NCI-H128 (cell line): ENCODE data around the gene PIK3CD.

Source experiments
- DNase-seq: peaks from one replicate; lab custom pipeline; 2025; ENCODE audit not compliant: unreplicated experiment; lab: John Stamatoyannopoulos, UW

Gene PIK3CD

DNA sequence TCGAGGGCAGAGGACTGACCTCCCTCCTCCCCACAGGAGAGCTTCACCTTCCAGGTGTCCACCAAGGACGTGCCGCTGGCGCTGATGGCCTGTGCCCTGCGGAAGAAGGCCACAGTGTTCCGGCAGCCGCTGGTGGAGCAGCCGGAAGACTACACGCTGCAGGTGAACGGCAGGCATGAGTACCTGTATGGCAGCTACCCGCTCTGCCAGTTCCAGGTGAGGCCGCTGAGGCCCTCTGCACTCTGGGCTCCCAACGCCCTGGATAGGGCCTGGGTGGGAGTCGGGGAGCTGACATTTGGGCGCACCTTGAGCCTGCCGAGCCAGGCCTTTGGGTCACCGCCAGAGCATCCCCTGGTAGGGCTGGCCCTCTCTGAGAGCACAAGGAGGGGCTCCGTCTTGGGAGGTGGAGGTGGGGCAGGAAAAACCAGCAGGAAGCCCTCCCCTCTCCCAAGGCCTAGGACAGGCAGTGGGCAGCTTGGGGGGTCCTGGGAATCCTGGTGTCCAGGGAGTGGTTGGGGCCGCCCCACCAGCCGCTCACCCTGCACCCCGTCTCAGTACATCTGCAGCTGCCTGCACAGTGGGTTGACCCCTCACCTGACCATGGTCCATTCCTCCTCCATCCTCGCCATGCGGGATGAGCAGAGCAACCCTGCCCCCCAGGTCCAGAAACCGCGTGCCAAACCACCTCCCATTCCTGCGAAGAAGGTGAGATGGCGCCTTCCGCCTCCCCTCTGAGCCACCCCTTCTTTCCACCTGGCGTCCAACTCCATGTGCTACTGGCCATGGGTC is 65.1 kb downstream of the PIK3CD start:
- DNase-seq: no peak

DNA sequence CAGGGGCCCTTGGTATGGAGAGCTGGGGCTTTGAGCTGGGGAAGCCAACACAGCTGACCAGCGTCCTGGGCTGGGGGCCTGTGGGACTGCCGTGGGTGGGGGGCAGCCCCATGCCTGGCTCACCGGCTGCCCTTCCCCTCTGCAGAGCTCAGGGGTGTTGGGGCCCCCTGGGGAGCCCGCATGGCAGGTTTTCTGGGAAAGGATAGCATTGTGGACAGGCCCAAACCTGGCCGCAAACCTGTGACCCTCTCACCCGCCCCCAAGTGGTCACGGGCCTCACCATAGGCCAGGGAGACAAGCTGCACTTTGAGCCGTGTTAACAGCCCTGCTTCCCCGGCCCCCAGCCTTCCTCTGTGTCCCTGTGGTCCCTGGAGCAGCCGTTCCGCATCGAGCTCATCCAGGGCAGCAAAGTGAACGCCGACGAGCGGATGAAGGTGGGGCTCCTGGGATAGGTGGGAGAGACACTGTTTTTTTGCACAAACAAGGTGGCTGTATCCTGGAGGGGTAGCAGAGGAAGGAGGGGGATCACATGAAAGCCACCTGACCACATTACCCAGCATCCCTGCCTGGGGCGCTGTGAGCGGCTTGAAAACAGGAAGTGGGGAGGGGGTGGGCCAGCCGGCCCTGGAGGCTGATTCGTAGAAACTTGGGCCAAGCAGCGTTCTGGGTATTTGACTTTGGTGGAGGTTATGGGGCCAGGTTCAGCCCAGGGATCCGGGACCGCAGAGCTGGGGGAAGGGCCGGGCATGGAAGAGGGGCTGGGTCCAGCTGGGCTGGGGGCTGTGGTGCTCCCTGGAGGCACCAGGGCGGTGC is 65.9 kb downstream of the PIK3CD start:
- DNase-seq: no peak

DNA sequence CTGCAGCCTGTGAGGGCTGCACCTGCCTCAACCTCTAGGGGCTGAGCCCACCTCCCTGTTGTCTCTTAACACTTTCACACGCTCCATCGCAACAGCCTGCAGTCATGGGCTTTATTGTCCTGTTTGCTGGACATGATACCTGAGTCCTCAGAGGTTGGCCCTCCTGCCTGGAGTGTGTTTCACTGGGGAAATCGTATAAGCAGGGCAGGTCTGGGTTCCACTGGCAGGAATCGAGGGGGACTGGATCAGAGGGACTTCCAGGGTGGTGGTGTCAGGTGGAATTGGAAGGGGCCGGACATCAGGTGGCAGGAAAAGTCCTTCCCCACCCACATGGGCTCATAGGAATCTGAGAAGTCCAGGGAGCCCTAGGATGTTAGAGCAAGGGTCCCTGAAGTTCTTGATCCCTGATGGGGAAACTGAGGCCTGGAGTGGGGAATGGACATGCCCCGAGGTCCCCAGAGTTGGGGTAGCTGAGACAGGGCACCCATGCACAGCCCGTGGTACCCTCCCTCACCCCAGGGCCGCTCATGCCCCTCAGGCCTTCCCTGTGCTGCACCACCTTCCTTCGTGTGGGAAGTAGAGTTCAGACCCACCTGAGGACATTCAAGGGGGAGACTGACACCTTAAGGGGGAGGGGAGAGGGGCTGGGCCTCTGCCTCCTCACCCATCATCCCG is 66.6 kb downstream of the PIK3CD start:
- no peak for DNase-seq

DNA sequence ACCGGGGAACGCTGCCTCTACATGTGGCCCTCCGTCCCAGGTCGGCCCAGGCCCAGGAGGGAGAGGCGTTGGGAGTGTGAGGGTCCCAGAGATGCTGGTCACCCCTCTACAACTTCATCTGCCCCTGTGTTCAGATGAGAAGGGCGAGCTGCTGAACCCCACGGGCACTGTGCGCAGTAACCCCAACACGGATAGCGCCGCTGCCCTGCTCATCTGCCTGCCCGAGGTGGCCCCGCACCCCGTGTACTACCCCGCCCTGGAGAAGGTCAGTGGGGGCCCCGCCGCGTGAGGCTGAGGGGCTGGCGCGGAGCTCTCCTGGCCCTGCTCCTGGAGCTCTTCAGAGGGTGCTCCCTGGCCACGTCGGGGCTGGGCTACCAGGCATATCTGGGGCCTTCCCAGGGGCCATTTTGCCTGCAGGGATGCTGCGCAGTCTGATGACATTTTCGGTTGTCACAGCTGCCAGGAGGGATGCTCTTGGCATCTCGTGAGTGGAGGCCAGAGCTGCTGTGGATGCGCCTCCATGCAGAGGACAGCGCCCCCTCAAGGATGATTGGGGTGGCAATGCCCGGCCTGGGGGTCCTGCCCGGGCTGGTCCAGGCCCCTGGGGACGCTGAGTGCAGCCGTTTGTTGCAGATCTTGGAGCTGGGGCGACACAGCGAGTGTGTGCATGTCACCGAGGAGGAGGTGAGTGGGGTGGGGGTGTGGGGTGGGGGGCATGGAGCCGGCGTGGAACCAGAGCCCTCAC is 68.6 kb downstream of the PIK3CD start:
- no peak for DNase-seq

DNA sequence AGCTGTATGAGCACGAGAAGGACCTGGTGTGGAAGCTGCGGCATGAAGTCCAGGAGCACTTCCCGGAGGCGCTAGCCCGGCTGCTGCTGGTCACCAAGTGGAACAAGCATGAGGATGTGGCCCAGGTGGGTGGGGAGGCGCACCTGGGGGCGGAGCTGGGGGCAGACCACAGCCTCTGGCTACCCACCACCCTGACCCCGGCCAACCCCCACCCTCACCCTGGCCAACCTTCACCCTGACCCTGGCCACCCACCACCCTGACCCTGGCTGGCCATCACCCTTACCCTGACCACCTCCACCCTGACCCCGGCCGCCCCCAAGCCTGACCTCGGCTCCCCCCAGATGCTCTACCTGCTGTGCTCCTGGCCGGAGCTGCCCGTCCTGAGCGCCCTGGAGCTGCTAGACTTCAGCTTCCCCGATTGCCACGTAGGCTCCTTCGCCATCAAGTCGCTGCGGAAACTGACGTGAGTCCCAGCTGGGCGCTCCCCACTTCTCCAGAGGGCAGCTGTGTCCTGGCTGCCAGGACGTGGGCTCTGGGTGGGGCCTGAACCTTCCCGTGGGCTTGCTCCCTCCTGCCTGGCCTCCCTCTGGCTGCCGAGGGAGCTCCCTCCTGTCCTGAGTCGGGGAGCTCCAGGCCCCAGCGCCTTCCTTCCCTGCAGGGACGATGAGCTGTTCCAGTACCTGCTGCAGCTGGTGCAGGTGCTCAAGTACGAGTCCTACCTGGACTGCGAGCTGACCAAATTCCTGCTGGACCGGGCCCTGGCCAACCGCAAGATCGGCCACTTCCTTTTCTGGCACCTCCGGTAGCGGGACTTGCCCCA is 69.5 kb downstream of the PIK3CD start:
- DNase-seq: no peak

DNA sequence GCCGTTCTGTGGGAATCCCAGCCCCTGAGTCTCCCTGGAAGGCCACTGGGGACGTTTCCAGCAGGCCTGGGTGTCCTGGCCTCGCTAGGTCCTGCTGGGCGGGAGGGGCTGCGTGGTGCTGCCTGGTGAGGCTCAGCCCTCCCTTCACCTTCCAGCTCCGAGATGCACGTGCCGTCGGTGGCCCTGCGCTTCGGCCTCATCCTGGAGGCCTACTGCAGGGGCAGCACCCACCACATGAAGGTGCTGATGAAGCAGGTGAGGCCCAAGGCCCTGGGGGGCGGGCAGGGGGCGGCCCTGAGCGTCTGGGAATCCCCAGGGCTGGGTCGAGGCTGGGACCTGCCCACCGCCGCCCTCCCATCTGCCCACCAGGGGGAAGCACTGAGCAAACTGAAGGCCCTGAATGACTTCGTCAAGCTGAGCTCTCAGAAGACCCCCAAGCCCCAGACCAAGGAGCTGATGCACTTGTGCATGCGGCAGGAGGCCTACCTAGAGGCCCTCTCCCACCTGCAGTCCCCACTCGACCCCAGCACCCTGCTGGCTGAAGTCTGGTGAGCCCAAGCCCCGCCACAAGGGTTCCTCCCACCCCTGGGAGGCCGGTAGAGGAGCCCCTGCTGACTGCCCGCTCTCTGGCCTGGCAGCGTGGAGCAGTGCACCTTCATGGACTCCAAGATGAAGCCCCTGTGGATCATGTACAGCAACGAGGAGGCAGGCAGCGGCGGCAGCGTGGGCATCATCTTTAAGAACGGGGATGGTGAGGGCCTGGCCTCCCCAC is 70.3 kb downstream of the PIK3CD start:
- DNase-seq: no peak

DNA sequence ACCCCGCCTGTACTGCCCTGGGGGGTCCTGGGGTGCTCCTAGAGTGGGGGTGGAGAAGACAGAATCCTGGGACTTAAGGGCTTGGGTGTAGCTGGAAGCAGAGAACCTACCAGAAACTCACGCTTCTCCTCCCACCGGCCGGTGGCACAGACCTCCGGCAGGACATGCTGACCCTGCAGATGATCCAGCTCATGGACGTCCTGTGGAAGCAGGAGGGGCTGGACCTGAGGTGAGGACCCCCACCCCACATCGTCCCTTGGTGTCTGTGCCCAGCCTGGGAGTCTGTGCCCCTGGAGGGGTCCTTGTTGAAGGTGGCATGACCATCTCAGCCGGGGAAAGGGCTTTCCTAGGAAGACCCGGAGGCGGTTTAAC is 70.8 kb downstream of the PIK3CD start:
- DNase-seq: no peak

DNA sequence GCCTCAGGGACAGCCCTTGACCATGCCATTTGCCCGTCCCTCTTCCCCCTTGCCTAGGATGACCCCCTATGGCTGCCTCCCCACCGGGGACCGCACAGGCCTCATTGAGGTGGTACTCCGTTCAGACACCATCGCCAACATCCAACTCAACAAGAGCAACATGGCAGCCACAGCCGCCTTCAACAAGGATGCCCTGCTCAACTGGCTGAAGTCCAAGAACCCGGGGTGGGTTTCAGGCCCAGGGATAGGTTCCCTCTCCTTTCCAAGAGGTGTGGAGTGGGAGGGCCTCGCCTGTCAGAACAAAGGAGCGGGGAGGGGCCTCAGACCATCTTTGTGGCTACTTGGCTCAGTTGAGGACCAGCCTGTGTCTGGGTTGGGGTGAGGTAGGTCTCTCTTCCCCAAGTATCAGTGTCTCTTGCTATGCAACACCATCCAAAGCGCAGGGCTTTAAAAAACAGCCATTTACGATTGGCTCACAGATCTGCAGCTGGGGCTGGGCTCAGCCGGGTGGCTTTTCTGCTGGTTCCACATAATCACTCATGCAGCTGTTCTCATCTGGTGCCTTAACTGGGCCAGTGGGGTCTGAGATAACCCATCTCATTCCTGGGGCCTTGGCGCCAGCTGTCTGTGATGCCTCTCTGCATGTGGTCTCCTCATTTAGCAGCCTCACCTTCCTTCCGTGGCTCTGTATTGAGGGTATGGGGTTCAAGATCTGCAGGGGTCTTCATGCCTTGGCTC is 71.7 kb downstream of the PIK3CD start:
- DNase-seq: no peak

DNA sequence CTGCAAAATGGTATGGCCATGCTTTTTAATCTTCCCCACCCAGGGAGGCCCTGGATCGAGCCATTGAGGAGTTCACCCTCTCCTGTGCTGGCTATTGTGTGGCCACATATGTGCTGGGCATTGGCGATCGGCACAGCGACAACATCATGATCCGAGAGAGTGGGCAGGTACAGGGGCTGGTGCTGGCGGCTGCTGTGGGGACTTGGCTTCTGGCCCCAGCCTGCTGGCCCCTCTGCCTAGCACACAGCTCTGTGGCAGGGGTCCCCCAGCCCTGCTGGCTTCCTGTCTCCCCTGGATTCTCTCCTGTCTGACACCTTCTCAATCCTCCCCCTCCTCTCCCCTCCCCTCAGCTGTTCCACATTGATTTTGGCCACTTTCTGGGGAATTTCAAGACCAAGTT is 72.4 kb downstream of the PIK3CD start:
- no peak for DNase-seq

DNA sequence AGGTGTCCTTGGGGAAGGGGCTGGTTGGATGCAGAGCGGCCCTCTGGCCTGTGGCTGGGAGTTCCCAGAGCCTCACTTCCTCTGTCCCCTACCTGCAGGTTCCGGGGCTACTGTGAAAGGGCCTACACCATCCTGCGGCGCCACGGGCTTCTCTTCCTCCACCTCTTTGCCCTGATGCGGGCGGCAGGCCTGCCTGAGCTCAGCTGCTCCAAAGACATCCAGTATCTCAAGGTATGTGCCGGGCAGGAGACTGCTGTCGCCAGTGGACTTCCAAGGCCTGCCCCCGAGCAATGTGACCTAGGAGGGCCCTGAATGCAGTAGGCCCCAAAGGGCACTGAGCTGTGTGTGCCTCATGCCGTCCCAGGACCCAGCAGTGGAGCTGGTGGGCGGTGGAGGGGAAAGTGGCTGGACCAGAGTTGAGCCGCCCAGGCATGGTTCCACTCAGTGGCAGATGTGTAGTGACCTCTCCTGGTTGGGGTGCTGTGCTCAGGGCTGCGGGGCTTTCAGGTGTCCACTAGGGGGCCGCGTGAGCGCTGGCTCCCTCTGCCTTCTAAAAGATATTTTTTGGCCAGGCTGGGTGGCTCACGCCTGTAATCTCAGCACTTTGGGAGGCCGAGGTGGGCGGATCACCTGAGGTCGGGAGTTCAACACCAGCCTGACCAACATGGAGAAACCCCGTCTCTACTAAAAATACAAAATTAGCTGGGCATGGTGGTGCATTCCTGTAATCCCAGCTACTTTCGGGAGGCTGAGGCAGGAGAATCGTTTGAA is 73.4 kb downstream of the PIK3CD start:
- DNase-seq: peak; percentile 25

DNA sequence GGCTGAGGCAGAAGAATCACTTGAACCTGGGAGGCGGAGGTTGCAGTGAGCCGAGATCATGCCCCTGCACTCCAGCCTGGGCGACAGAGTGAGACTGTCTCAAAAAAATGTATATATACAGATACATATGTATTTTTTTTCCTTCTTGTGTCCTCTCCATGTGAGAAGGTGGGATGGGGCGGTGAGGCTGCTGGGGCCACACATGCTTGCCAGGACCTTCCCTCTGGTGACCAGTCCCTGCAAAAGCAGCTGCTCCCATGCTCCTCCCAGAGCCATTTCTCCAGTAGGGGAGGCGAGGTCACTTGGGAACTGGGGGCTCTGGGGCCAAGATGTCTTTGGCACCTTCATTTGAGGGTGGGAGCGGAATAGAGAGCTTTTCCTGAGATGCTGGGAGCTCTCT is 74.9 kb downstream of the PIK3CD start:
- DNase-seq: no peak

DNA sequence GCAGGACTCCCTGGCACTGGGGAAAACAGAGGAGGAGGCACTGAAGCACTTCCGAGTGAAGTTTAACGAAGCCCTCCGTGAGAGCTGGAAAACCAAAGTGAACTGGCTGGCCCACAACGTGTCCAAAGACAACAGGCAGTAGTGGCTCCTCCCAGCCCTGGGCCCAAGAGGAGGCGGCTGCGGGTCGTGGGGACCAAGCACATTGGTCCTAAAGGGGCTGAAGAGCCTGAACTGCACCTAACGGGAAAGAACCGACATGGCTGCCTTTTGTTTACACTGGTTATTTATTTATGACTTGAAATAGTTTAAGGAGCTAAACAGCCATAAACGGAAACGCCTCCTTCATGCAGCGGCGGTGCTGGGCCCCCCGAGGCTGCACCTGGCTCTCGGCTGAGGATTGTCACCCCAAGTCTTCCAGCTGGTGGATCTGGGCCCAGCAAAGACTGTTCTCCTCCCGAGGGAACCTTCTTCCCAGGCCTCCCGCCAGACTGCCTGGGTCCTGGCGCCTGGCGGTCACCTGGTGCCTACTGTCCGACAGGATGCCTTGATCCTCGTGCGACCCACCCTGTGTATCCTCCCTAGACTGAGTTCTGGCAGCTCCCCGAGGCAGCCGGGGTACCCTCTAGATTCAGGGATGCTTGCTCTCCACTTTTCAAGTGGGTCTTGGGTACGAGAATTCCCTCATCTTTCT is 75.5 kb downstream of the PIK3CD start:
- DNase-seq: no peak

DNA sequence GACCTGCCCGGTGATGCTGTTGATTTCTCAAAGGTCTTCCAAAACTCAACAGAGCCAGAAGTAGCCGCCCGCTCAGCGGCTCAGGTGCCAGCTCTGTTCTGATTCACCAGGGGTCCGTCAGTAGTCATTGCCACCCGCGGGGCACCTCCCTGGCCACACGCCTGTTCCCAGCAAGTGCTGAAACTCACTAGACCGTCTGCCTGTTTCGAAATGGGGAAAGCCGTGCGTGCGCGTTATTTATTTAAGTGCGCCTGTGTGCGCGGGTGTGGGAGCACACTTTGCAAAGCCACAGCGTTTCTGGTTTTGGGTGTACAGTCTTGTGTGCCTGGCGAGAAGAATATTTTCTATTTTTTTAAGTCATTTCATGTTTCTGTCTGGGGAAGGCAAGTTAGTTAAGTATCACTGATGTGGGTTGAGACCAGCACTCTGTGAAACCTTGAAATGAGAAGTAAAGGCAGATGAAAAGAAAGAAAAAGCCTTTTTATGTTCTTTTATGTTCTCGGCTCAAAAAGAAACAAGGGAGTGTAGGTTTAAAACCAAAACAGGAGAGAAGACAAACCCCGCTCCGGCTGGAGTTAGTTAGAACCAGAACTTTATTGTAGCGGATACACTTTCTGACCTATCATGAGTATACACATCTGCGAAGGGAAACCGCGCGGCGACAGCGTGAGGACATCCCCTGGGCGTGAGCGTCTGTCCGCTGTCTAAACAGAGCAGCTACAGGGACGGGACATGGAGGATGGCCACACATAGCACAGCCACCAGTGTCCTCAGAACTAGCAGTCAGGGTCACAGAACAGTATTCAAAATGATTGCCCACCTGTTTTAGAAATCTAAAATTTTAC is 77.1 kb downstream of the PIK3CD start:
- DNase-seq: no peak

DNA sequence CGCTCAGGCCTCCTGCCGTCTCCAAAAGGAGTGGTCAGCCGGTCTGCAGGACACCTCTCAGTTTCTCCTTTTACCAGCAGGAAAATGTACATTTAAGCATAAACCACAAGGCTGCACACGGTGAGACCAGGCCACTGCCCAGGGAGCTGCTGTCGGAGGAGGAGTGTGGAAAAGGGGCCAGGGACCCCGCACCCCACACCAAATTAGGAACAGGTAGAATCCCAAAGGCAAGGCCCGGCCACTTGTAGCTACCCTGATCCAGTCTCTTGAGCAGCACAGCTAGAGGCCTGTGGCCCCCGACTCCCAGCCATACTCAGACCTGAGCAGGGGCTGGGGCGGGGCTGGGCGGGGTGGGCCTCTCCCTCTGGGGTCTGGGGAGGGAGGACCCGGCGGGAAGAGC is 78.0 kb downstream of the PIK3CD start:
- no peak for DNase-seq

DNA sequence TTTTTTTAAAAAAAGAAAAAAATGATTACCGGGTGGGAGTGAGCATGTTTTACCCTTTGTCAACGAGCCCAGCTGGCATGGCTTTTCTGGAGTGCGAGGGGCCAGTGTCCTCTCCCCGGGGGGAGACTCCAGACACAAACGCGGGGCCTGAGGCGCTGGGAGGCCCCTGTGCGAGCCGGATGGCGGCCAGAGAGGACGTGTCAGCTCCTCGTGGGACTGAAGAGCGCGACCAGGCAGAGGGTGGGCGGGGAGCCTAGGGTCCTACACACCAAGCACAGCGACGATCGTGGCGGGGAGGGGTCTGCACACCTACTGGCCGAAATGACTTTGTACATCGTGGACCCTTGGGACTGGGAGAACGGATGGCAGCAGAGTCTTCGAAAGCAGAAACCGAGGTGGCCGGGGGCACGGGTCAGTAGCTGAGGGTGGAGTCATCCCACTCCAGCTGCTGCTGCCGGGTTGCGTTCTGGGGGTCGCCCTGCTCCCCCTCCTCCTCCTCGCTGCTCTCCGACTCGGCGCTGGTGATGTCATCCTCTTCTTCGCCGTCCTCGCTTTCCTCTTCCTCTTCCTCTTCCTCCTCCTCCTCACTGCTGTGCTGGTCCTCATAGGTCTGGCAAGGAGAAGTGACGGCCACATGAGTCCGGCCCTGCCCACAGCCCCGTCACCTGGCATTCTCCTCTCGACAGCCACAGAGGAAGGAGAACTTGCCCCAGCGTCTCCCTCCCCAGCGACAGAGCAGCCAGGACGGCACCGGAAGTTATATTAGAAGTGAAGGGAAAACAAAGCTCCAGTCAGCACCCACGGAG is 78.8 kb downstream of the PIK3CD start:
- DNase-seq: no peak

DNA sequence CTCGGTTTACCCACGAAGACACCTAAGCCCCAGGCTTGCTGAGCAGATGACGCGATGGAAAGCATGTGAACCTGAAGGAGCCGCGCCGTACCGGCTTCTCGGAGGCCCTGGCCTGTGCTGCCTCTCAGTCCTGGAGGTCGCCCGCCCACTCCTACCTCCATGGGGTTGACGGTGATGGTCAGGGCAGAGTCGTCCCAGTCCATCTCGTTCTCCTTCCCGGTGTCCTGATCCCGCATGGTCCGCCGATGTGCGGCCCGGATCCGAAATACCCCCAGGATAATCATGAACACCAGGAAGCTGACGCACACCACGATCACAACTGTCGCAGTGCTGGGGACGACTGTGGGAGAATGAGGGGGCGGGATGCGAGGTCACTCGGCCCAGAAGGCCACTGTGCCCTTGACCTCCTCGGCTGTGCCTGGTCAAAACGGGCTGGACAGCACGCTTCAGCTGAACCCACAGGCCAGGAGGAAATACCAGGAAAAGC is 79.6 kb downstream of the PIK3CD start:
- DNase-seq: no peak
